Heart left ventricle (tissue), 13 donors: Measurements from ENCODE around the gene CPNE5.

Source experiments
- CTCF ChIP-seq, 12 donors: fragments of 200-600 bp; sonication (generic) in 4 of 12; IDR thresholded peaks; one replicate each; pipeline versions ENCODE4 v1.5.0 to v1.8.0; 2018 to 2022; ENCODE audit warnings: antibody characterized with exemption in 12 of 12, mild to moderate bottlenecking in 5 of 12
- POLR2A ChIP-seq, 2 donors: fragments of 450-650 bp; IDR thresholded peaks; one replicate each; pipeline ENCODE4 v1.6.1; 2017; ENCODE audit warnings: antibody characterized with exemption in 2 of 2, mild to moderate bottlenecking in 2 of 2, moderate library complexity in 2 of 2
- donor health status: ischemic (EF 13 %, LVEDD 7.1; RV severe dilation, severe dysfunction).
- donor health status: DM: no; HTN: yes; CAD: no.
- donor health status: DM: no; HTN: no; CAD: no.
- donor health status: ischemic (EF 25% LVEDD 6.9; RV normal size, moderate dysfunction).
- donor health status: ischemic (EF 25% LVEDD 5.7; RV mildly dilated, moderate dysfunction).
- donor health status: ischemic (EF 35%, LVEDD 5.7; RV mildly dilated, moderate dysfunction).
- donor health status: nonischemic (EF 11% LVEDD 7.7; RV severe dilation, severe dysfunction).
- donor health status: DM: yes; HTN: yes; CAD: no.
- donor health status: PGD.
- donor health status: ischemic (EF 29% LVEDD 5.4; RV normal size, mild dysfunction).
- donor health status: nonischemic (EF 23%, LVEDD 6.1; RV moderate dilation, normal function).

GRCh38 chr6:36715469-36715868 is 123.8 kb downstream of the CPNE5 start:
- TF ChIP-seq CTCF (IDR thresholded peaks at IDR 0.05) (no peak), POLR2A (IDR thresholded peaks at IDR 0.05) (no peak)
